Upper lobe of left lung (tissue), 6 donors: Measurements from ENCODE around the gene SNX14. TPM values are rescaled to one million over a fixed set of nuclear protein-coding genes. Genes with fewer than 3 reads are reported as not detected.
"Not testable (repeated sequence)": the region's sequence is repeated elsewhere in the genome, so short reads cannot be mapped to it uniquely, and the experiment has no call there.

ENCODE experiments used
- ATAC-seq, 2 donors: fragments of 200-7000 bp; cut with Tn5 transposase; one replicate each; pipeline ENCODE4 v1.9.1; 2022; ENCODE audit warnings: mild to moderate bottlenecking in 2 of 2, moderate library complexity in 2 of 2; ENCODE audit not compliant: low FRiP score in 2 of 2
- DNase-seq, 2 donors: peaks; one replicate each; pipeline ENCODE4 v3.0.0-alpha.2; 2019 to 2020
- H3K27ac ChIP-seq, 4 donors: fragments of 200-600 bp; sonication (generic); one replicate each; pipeline ENCODE4 v1.5.1; 2016 to 2019
- H3K27me3 ChIP-seq, 4 donors: fragments of 200-600 bp; sonication (generic); one replicate each; pipeline ENCODE4 v1.5.1; 2017 to 2019
- H3K36me3 ChIP-seq, 4 donors: fragments of 200-600 bp; sonication (generic); one replicate each; pipeline ENCODE4 v1.5.1; 2016 to 2019
- H3K4me1 ChIP-seq, 4 donors: fragments of 200-600 bp; sonication (generic); one replicate each; pipeline ENCODE4 v1.5.1; 2018 to 2019
- H3K4me3 ChIP-seq, 4 donors: fragments of 200-600 bp; sonication (generic); one replicate each; pipeline ENCODE4 v1.5.1; 2017 to 2019; ENCODE audit warnings: mild to moderate bottlenecking in 2 of 4, moderate library complexity in 1 of 4
- H3K9me3 ChIP-seq, 4 donors: fragments of 200-600 bp; sonication (generic); one replicate each; pipeline ENCODE4 v1.5.1; 2018 to 2019
- CTCF ChIP-seq, 6 experiments: fragments of 450-650 bp in 4 of 6; fragments of 200-600 bp in 2 of 6; sonication (generic) in 2 of 6; IDR thresholded peaks; one replicate each; pipeline ENCODE4 v1.5.1; 2016 to 2019; ENCODE audit warnings: antibody characterized with exemption in 6 of 6
- EP300 ChIP-seq, 4 donors: sonication (generic); formaldehyde crosslinking; IDR thresholded peaks; one replicate each; pipeline ENCODE4 v1.5.1; 2017; ENCODE audit warnings: antibody characterized with exemption in 4 of 4, control low read depth in 2 of 4
- POLR2A ChIP-seq, 4 donors: fragments of 450-650 bp; IDR thresholded peaks; one replicate each; pipeline ENCODE4 v1.5.1; 2016 to 2017; ENCODE audit warnings: antibody characterized with exemption in 4 of 4, mild to moderate bottlenecking in 2 of 4
- POLR2AphosphoS5 ChIP-seq, 2 donors: sonication (generic); formaldehyde crosslinking; IDR thresholded peaks; one replicate each; pipeline ENCODE4 v1.5.1; 2017; ENCODE audit warnings: antibody characterized with exemption in 2 of 2
- WGBS, 2 donors: methylation state at CpG; one replicate each; pipeline ENCODE4 v1.1.5; 2017 to 2018; 5-methylcytosine and 5-hydroxymethylcytosine counted together
- total RNA-seq, 6 donors: library from RNA; depleted of rRNA in 4 of 6; stranded (reverse); fragments of >200 nt in 4 of 6; gene quantifications; one replicate each; pipeline versions ENCODE4 v1.1.0 to v1.2.1, GENCODE V29; 2016 to 2021
- donor health status: DM: no; HTN: no; CAD: no; lungs with moderate emphysema.
- donor health status: DM: no; HTN: yes; CAD: no; lungs with severe emphysema.

The SNX14 gene
- total RNA-seq, 6 donors from 2014 or later, result 43.7 to 170 (median 88.6) TPM

DNA sequence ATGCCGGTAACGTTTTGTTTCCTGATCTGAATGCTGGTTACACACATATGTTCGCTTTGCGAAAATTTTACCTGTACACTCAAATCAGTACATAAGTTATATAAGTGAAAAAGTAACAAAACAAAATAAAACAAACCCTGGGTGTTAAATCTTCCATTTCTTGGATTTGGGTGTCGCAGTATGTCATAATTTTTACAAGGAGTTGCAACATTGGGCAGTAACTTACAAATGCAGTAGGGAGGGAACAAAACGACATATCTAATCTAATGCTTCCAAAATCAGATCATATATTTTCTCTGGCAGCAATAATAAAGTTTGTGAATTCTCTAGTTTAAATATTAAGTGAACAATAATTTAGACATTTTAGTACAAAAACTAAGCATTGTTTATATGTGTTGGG lies 25.2 kb downstream of the SNX14 start:
- peaks cover 0 to 42% (median 4%) of the 10 kb centered on the region in 4 donors for H3K36me3 ChIP-seq
- WGBS, 2 donors, result 91 to 93% methylated on average over 6 of the region's 6 CpGs

DNA sequence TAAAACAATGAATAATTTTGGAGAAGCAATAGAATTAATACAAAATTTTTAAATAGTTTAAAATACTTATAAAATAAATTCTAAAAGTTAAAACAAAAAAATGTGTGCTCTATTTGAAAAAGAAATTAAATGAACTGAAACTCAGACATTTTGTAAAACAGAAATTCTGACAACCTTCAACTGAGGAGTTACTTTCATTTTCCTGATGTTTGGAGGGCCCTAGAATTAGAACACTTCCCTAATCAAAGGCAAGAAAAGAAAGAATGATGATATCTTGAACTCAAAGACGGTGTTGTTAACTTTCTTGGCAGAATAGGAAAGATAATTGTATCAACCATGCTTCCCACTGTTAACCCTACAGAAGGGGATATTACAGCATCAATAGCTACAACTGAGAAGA lies 27.9 kb downstream of the SNX14 start:
- Histone ChIP-seq H3K36me3 (peaks cover 0 to 38% (median 7%) of the 10 kb centered on the region in 4 donors), H3K27ac (no peak overlapping the region), H3K4me3 (no peak overlapping the region), H3K4me1 (no peaks in the 10 kb centered on the region), H3K27me3 (no peaks in the 10 kb centered on the region), H3K9me3 (no peaks in the 10 kb centered on the region)
- ATAC-seq (no peak), DNase-seq (no peak)
- 0 to 10% methylated on average over 1 of the region's 1 CpG for WGBS, 2 donors
- TF ChIP-seq CTCF (IDR thresholded peaks at IDR 0.05) (no peak), POLR2AphosphoS5 (IDR thresholded peaks at IDR 0.05) (no peak), EP300 (IDR thresholded peaks at IDR 0.05) (no peak), POLR2A (IDR thresholded peaks at IDR 0.05) (no peak)

More for the DNA sequence above, 25.2 kb downstream of the SNX14 start:
- DNase-seq (no peak), ATAC-seq (no peak)
- no peaks in the 10 kb centered on the region for H3K9me3 ChIP-seq
- no peak for TF ChIP-seq CTCF (IDR thresholded peaks at IDR 0.05)
- H3K27ac ChIP-seq, result no peak overlapping the region
- no peaks in the 10 kb centered on the region for H3K4me1 ChIP-seq
- no peak overlapping the region for H3K4me3 ChIP-seq
- H3K27me3 ChIP-seq, result no peaks in the 10 kb centered on the region

GRCh38 chr6:85564223-85564622 lies 29.4 kb downstream of the SNX14 start:
- WGBS, 2 donors, result 95 to 100% methylated on average over 2 of the region's 2 CpGs
- DNase-seq, H3K9me3 ChIP-seq, H3K4me1 ChIP-seq, H3K27ac ChIP-seq, H3K27me3 ChIP-seq, H3K4me3 ChIP-seq, ATAC-seq: not testable (repeated sequence)
- peaks cover 0 to 40% (median 11%) of the 10 kb centered on the region in 4 donors for H3K36me3 ChIP-seq

DNA sequence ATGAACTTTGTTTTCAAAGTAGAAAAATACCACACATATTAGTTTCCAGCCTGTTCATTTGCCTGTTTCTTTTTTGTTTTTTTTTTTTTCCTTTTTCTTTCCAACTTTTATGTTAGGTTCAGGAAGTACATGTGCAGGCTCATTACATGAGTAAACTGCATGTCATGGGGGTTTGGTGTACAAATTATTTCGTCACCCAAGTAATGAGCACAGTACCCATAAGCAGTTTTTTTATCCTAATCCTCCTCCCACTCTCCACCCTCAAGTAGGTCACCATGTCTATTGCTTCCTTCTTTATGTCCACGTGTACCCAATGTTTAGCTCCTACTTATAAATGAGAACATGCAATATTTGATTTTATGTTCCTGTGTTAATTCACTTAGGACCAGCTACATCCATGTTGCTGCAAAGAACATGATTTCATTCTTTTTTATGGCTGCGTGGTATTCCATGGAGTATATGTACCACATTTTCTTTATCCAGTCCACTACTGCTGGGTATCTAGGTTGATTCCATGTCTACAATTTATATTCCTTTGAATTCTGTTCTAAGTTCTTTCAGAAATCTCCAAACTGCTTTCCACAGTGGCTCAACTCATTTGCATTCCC lies 31.8 kb downstream of the SNX14 start:
- no peak for ATAC-seq
- Histone ChIP-seq H3K27ac (no peak overlapping the region), H3K9me3 (no peaks in the 10 kb centered on the region), H3K4me3 (no peak overlapping the region), H3K36me3 (peaks cover 0 to 28% (median 10%) of the 10 kb centered on the region in 4 donors), H3K4me1 (no peaks in the 10 kb centered on the region), H3K27me3 (no peaks in the 10 kb centered on the region)
- no peak for DNase-seq
- 71 to 90% methylated on average over 3 of the region's 3 CpGs for WGBS, 2 donors
- TF ChIP-seq POLR2A (IDR thresholded peaks at IDR 0.05), result no peak
- TF ChIP-seq CTCF (IDR thresholded peaks at IDR 0.05), result no peak
- TF ChIP-seq EP300 (IDR thresholded peaks at IDR 0.05), result no peak
- no peak for TF ChIP-seq POLR2AphosphoS5 (IDR thresholded peaks at IDR 0.05)

DNA sequence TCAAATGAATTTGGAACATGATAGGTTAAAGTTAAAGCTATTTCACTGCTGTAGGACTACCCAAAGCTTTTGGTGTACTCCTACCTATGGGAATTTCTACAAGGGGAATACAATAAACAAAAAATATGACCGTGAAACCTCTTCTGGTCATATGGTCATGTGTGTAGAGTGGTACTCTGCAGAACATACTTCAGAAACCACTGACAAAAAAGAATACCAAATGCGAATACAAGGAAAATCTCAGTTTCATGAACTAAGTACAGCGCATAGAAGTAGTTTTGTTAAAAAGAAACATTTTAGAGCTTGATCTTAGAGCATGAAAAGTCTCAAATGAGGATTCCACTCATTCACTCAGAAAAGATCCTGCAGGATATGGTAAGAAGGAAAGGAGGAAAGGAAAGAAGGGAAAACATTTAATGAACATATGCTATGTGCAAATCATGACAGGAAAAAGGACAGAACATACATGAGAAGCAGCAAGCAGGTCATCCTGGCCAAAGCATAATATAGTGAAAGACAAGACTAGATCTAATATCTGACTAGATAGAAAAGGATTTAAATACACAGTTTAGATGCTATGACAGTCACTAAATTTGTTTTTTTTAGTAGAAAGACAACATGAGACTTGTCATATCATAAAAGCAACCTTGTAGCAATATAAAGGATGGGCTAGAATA lies 36.5 kb downstream of the SNX14 start:
- Histone ChIP-seq H3K4me3 (no peak overlapping the region), H3K4me1 (no peaks in the 10 kb centered on the region), H3K36me3 (peaks cover 0 to 41% (median 12%) of the 10 kb centered on the region in 4 donors), H3K27ac (no peak overlapping the region), H3K27me3 (no peaks in the 10 kb centered on the region), H3K9me3 (no peaks in the 10 kb centered on the region)
- DNase-seq, result no peak
- no peak for ATAC-seq
- 94% methylated on average over 3 of the region's 3 CpGs for WGBS, 2 donors
- TF ChIP-seq POLR2A (IDR thresholded peaks at IDR 0.05) (no peak), EP300 (IDR thresholded peaks at IDR 0.05) (no peak), CTCF (IDR thresholded peaks at IDR 0.05) (no peak), POLR2AphosphoS5 (IDR thresholded peaks at IDR 0.05) (no peak)
